Measurements from ENCODE around the gene FSCN2. TPM values are rescaled to one million over a fixed set of nuclear protein-coding genes. Genes with fewer than 3 reads are reported as not detected.

Gene FSCN2
- total RNA-seq, 1 donor from 2014 or later: 6.6 TPM

GRCh38 chr17:81556863-81557262 lies 28.7 kb downstream of the FSCN2 start:
- Histone ChIP-seq H3K4me3 (no peak overlapping the region), H3K9me3 (no peaks in the 10 kb centered on the region), H3K27me3 (no peaks in the 10 kb centered on the region), H3K36me3 (peaks cover 0 to 33% of the 10 kb centered on the region in 2 donors), H3K4me1 (peaks cover 13% of the 10 kb centered on the region), H3K27ac (no peak overlapping the region)
- intact Hi-C loops (cut with DNase I): loop anchor here (5.0 kb wide), 1 partner anchor 45 kb away; no protein-coding TSS in a partner anchor
- DNase-seq (ENCODE audit: extremely low spot score in 2 of 2): no peak
- TF ChIP-seq POLR2A (IDR thresholded peaks at IDR 0.05) (no peak), CTCF (IDR thresholded peaks at IDR 0.05) (no peak), POLR2AphosphoS5 (IDR thresholded peaks at IDR 0.05; ENCODE audit: insufficient read depth in 1 of 2, low read depth in 1 of 2) (no peak)

GRCh38 chr17:81557276-81558114 lies 29.3 kb downstream of the FSCN2 start:
- H3K27ac ChIP-seq: no peak overlapping the region
- H3K36me3 ChIP-seq: peaks cover 0 to 39% of the 10 kb centered on the region in 2 donors
- H3K9me3 ChIP-seq: no peaks in the 10 kb centered on the region
- H3K4me1 ChIP-seq: peaks cover 13% of the 10 kb centered on the region
- DNase-seq (ENCODE audit: extremely low spot score in 2 of 2): no peak
- no peak overlapping the region for H3K4me3 ChIP-seq
- intact Hi-C loops (cut with DNase I): loop anchor here (5.0 kb wide), 1 partner anchor 45 kb away; no protein-coding TSS in a partner anchor
- TF ChIP-seq CTCF (IDR thresholded peaks at IDR 0.05): no peak
- peak in 1 of 2 donors; percentile 12 for TF ChIP-seq POLR2AphosphoS5 (IDR thresholded peaks at IDR 0.05; ENCODE audit: insufficient read depth in 1 of 2, low read depth in 1 of 2)
- no peaks in the 10 kb centered on the region for H3K27me3 ChIP-seq

GRCh38 chr17:81558115-81558468 lies 29.9 kb downstream of the FSCN2 start:
- no peaks in the 10 kb centered on the region for H3K27me3 ChIP-seq

GRCh38 chr17:81558941-81559806 lies 31.0 kb downstream of the FSCN2 start:
- Histone ChIP-seq H3K27me3 (no peaks in the 10 kb centered on the region), H3K36me3 (peaks cover 0 to 52% of the 10 kb centered on the region in 2 donors), H3K9me3 (no peaks in the 10 kb centered on the region), H3K4me3 (no peak overlapping the region), H3K4me1 (no peaks in the 10 kb centered on the region), H3K27ac (no peak overlapping the region)
- TF ChIP-seq POLR2A (IDR thresholded peaks at IDR 0.05): no peak
- no peak for TF ChIP-seq POLR2AphosphoS5 (IDR thresholded peaks at IDR 0.05; ENCODE audit: insufficient read depth in 1 of 2, low read depth in 1 of 2)
- no peak for TF ChIP-seq CTCF (IDR thresholded peaks at IDR 0.05)
- no peak for DNase-seq (ENCODE audit: extremely low spot score in 2 of 2)
- intact Hi-C loops (cut with DNase I): loop anchor here (5.0 kb wide), 1 partner anchor 43 kb away; no protein-coding TSS in a partner anchor

More at GRCh38 chr17:81558115-81558468, 29.9 kb downstream of the FSCN2 start:
- intact Hi-C loops (cut with DNase I): loop anchor here (5.0 kb wide), 1 partner anchor 44 kb away; no protein-coding TSS in a partner anchor
- Histone ChIP-seq H3K36me3 (peaks cover 0 to 45% of the 10 kb centered on the region in 2 donors), H3K27ac (no peak overlapping the region), H3K4me1 (peaks cover 11% of the 10 kb centered on the region), H3K9me3 (no peaks in the 10 kb centered on the region), H3K4me3 (no peak overlapping the region)
- TF ChIP-seq POLR2AphosphoS5 (IDR thresholded peaks at IDR 0.05; ENCODE audit: insufficient read depth in 1 of 2, low read depth in 1 of 2): no peak
- no peak for TF ChIP-seq CTCF (IDR thresholded peaks at IDR 0.05)
- no peak for TF ChIP-seq POLR2A (IDR thresholded peaks at IDR 0.05)
- no peak for DNase-seq (ENCODE audit: extremely low spot score in 2 of 2)
